ENCODE results near the gene CUL5. TPM values are rescaled to one million over a fixed set of nuclear protein-coding genes. Genes with fewer than 3 reads are reported as not detected.

CUL5 gene
- total and polyA plus RNA-seq, 8 donors: 31.1 to 47.3 (median 41.8) TPM

DNA sequence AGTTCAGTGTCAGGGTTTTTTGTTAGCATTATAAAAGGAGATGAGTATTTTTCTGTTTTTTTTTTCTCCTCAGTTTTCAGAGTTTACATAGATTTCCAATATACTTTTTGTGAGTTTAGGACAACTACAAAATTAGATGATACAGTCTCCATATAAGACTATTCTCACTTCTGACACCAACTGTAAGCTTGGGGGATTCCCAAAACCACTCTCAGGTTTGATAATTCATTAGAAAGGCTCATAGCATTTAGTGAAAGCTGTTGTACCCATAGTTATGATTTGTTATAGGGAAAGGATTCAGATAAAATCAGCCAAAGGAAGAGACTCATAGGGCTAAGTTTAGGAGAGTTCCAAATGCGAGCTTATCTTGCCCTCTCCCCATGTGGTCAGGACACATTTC lies 24.1 kb downstream of the CUL5 start:
- peaks cover 0 to 43% of the 10 kb centered on the region in 2 donors for H3K36me3 ChIP-seq
- TF ChIP-seq, protein P1, sequence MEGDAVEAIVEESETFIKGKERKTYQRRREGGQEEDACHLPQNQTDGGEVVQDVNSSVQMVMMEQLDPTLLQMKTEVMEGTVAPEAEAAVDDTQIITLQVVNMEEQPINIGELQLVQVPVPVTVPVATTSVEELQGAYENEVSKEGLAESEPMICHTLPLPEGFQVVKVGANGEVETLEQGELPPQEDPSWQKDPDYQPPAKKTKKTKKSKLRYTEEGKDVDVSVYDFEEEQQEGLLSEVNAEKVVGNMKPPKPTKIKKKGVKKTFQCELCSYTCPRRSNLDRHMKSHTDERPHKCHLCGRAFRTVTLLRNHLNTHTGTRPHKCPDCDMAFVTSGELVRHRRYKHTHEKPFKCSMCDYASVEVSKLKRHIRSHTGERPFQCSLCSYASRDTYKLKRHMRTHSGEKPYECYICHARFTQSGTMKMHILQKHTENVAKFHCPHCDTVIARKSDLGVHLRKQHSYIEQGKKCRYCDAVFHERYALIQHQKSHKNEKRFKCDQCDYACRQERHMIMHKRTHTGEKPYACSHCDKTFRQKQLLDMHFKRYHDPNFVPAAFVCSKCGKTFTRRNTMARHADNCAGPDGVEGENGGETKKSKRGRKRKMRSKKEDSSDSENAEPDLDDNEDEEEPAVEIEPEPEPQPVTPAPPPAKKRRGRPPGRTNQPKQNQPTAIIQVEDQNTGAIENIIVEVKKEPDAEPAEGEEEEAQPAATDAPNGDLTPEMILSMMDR (IDR thresholded peaks at IDR 0.05): no peak
- DNase-seq (no peak), ATAC-seq (no peak)
- H3K4me1 ChIP-seq: peaks cover 0 to 2% of the 10 kb centered on the region in 2 donors
- intact Hi-C loops (cut with DNase I): no loop called here
- H3K9me3 ChIP-seq: no peaks in the 10 kb centered on the region
- no peaks in the 10 kb centered on the region for H3K27me3 ChIP-seq
- no peak overlapping the region for H3K27ac ChIP-seq
- no peak overlapping the region for H3K4me3 ChIP-seq

DNA sequence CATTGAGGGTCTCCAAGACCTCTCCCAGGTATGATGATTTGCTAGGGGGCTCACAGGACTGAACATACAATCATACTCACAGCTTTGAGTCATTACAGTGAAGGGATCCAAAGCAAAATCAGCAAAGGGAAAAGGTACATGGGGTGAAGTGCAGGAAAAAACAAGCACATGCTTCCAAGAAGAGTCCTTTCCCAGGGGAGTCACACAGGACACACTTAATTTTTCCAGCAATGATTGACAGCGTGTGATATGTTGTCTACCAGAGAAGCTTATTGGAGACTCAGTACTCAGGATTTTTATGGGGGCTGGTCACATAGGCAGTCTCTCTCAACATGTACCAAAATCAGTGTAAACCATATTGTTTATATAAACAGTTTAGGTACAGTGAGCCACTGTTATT lies 25.3 kb downstream of the CUL5 start:
- no peak overlapping the region for H3K4me3 ChIP-seq
- H3K27me3 ChIP-seq: no peaks in the 10 kb centered on the region
- intact Hi-C loops (cut with DNase I): no loop called here
- no peak overlapping the region for H3K27ac ChIP-seq
- ATAC-seq: no peak
- no peak for DNase-seq
- H3K9me3 ChIP-seq: no peaks in the 10 kb centered on the region
- H3K4me1 ChIP-seq: no peaks in the 10 kb centered on the region
- TF ChIP-seq, protein P1 (IDR thresholded peaks at IDR 0.05): no peak
- peaks cover 0 to 45% of the 10 kb centered on the region in 2 donors for H3K36me3 ChIP-seq

DNA sequence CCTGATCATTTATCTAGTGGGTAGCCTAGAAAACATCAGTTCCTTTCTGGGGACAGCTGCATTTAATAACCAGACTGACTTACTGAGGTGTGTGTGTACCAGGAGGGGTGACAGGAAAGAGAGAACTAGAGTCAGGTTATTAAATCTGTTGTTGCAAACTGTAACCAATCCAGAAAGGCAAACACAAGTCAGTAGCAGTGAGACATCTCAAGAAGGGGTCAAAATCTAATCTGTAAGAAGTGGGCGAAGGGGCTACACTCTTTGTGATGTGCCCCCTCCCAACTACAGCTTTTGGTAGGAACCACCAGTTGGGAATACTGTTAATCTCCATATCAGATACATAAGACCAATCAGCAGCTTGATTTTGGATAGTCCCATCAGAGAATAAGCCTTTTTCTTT lies 26.3 kb downstream of the CUL5 start:
- ATAC-seq: no peak

DNA sequence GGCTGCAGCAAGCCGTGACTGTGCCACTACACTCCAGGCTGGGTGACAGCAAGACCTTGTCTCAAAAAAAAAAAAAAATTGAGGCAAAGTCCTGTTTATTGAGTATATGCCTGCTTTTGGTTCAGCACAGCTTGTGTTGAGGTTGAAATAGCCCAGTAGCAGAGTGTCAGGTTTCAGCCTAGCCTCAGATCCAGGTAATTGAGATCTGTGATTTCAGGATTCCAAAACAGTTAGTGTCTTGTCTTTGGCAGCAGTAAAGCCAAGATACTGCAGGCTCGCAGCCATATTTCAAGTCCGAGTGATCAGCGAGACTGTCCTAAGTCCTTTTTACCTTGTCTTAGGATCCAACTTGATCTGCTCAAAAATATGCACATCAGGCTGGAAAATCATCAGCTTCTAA lies 27.0 kb downstream of the CUL5 start:
- Histone ChIP-seq H3K27me3 (no peaks in the 10 kb centered on the region), H3K36me3 (peaks cover 0 to 54% of the 10 kb centered on the region in 2 donors), H3K9me3 (no peaks in the 10 kb centered on the region), H3K27ac (no peak overlapping the region), H3K4me3 (no peak overlapping the region), H3K4me1 (no peaks in the 10 kb centered on the region)
- ATAC-seq (no peak), DNase-seq (no peak)
- TF ChIP-seq, protein P1 (IDR thresholded peaks at IDR 0.05): no peak
- intact Hi-C loops (cut with DNase I): no loop called here

More for the DNA sequence above, 26.3 kb downstream of the CUL5 start:
- no peaks in the 10 kb centered on the region for H3K27me3 ChIP-seq
- H3K4me3 ChIP-seq: no peak overlapping the region
- no peak overlapping the region for H3K27ac ChIP-seq
- no peaks in the 10 kb centered on the region for H3K9me3 ChIP-seq
- peaks cover 0 to 47% of the 10 kb centered on the region in 2 donors for H3K36me3 ChIP-seq
- H3K4me1 ChIP-seq: no peaks in the 10 kb centered on the region
- intact Hi-C loops (cut with DNase I): no loop called here
- TF ChIP-seq, protein P1 (IDR thresholded peaks at IDR 0.05): no peak
- DNase-seq: no peak

DNA sequence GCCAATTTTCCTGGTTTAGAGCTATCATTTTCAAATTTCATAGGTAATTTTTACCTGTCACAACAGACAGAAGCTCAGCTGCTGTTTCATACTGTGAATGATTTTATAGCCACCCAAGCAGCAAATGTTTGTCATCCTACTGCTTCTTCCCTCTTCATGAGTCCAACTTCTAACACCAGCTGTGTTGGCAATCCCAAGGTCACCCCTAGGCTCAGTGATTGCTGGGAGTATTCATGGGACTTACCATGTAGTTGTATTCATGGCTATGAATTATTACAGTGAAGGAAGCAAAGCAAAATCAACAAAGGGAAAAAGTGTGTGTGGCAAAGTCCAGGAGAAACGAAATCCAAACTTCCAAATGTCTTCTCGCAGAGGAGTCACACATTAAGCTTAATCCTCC lies 28.5 kb downstream of the CUL5 start:
- Histone ChIP-seq H3K9me3 (no peaks in the 10 kb centered on the region), H3K4me3 (no peak overlapping the region), H3K27ac (no peak overlapping the region), H3K36me3 (peaks cover 0 to 65% of the 10 kb centered on the region in 2 donors), H3K27me3 (no peaks in the 10 kb centered on the region), H3K4me1 (no peaks in the 10 kb centered on the region)
- DNase-seq (no peak), ATAC-seq (no peak)
- intact Hi-C loops (cut with DNase I): no loop called here
- TF ChIP-seq, protein P1 (IDR thresholded peaks at IDR 0.05): no peak
